Calu3 (cell line): ENCODE measurements around the gene SLCO3A1. TPM values are rescaled to one million over a fixed set of nuclear protein-coding genes. Genes with fewer than 3 reads are reported as not detected.

ENCODE experiments used
- BruUV-seq: library from RNA; stranded (reverse); fragments of 400-500 nt; replicated peaks from 2 replicates; lab custom pipeline; 2021; lab: Mats Ljungman, UMichigan
- CTCF ChIA-PET: fragments of 300-600 bp; sonication (Branson Sonifier 250); formaldehyde crosslinking; loops from one replicate; lab custom pipeline; 2022; ENCODE audit warnings: antibody characterized with exemption; lab: Charles Lee
- DNase-seq: peaks from one replicate; pipeline ENCODE4 v3.0.0; 2022
- H3K27ac Mint-ChIP-seq: one replicate; pipeline ENCODE4 v1.8.0; 2022; ENCODE audit warnings: mixed read lengths; ENCODE audit not compliant: unreplicated experiment
- H3K27me3 Mint-ChIP-seq: one replicate; pipeline ENCODE4 v1.8.0; 2022; ENCODE audit warnings: mixed read lengths; ENCODE audit not compliant: unreplicated experiment
- H3K36me3 Mint-ChIP-seq: one replicate; pipeline ENCODE4 v1.8.0; 2022; ENCODE audit warnings: mild to moderate bottlenecking, moderate library complexity, mixed read lengths; ENCODE audit not compliant: insufficient read depth, unreplicated experiment
- H3K4me1 Mint-ChIP-seq: one replicate; pipeline ENCODE4 v1.8.0; 2022; ENCODE audit warnings: mild to moderate bottlenecking, low read depth, mixed read lengths; ENCODE audit not compliant: unreplicated experiment
- H3K4me3 Mint-ChIP-seq: one replicate; pipeline ENCODE4 v1.8.0; 2022; ENCODE audit warnings: mild to moderate bottlenecking, low read depth, moderate library complexity, mixed read lengths; ENCODE audit not compliant: unreplicated experiment
- H3K9me3 Mint-ChIP-seq: one replicate; pipeline ENCODE4 v1.8.0; 2022; ENCODE audit warnings: low read depth, mixed read lengths; ENCODE audit not compliant: unreplicated experiment
- CTCF ChIP-seq: fragments of 200-600 bp; IDR thresholded peaks from one replicate; pipeline ENCODE4 v1.8.0; 2022; ENCODE audit warnings: antibody characterized with exemption; ENCODE audit not compliant: unreplicated experiment
- intact Hi-C: fragments of 100-400 bp; cut with micrococcal nuclease; formaldehyde crosslinking; loops from one replicate; pipeline ENCODE4 v1.10.0; 2022; ENCODE audit not compliant: unreplicated experiment
- total RNA-seq: library from RNA; stranded (reverse); gene quantifications from 2 replicates; pipeline ENCODE4 v1.2.3, GENCODE V29; 2022

The SLCO3A1 gene
- total RNA-seq, 1 experiment from 2014 or later, result 65.9 TPM

GRCh38 chr15:91916051-91916450, 62.5 kb downstream of the SLCO3A1 start:
- no TSS peak for BruUV-seq
- Mint-ChIP-seq H3K4me3 (no peak overlapping the region), H3K27ac (no peak overlapping the region), H3K36me3 (no peaks in the 10 kb centered on the region), H3K27me3 (no peaks in the 10 kb centered on the region), H3K9me3 (no peaks in the 10 kb centered on the region), H3K4me1 (peaks cover 32% of the 10 kb centered on the region)
- no peak for DNase-seq
- CTCF ChIA-PET, result interaction anchor here (1.1 kb wide), 1 partner anchor 16 kb away, joined by 3 read pairs; no protein-coding TSS in a partner anchor
- no peak for TF ChIP-seq CTCF
- intact Hi-C loops, result no loop called here

GRCh38 chr15:91917686-91918360, 64.3 kb downstream of the SLCO3A1 start:
- no TSS peak for BruUV-seq
- intact Hi-C loops, result no loop called here
- H3K9me3 Mint-ChIP-seq, result no peaks in the 10 kb centered on the region
- H3K4me1 Mint-ChIP-seq, result peaks cover 39% of the 10 kb centered on the region
- no peak for TF ChIP-seq CTCF
- CTCF ChIA-PET, result no interaction called here
- no peaks in the 10 kb centered on the region for H3K36me3 Mint-ChIP-seq
- H3K27me3 Mint-ChIP-seq, result no peaks in the 10 kb centered on the region
- H3K27ac Mint-ChIP-seq, result no peak overlapping the region
- no peak for DNase-seq
- no peak overlapping the region for H3K4me3 Mint-ChIP-seq

GRCh38 chr15:91919014-91919534, 65.6 kb downstream of the SLCO3A1 start:
- H3K9me3 Mint-ChIP-seq, result no peaks in the 10 kb centered on the region
- no peaks in the 10 kb centered on the region for H3K36me3 Mint-ChIP-seq
- TF ChIP-seq CTCF, result no peak
- H3K27me3 Mint-ChIP-seq, result no peaks in the 10 kb centered on the region
- peaks cover 41% of the 10 kb centered on the region for H3K4me1 Mint-ChIP-seq
- no peak overlapping the region for H3K27ac Mint-ChIP-seq
- no peak for DNase-seq
- CTCF ChIA-PET, result interaction anchor here (1.0 kb wide), 1 partner anchor 23 kb away, joined by 3 read pairs; no protein-coding TSS in a partner anchor
- intact Hi-C loops, result no loop called here
- H3K4me3 Mint-ChIP-seq, result no peak overlapping the region
- no TSS peak for BruUV-seq

GRCh38 chr15:91921188-91921842, 67.8 kb downstream of the SLCO3A1 start:
- DNase-seq, result no peak
- intact Hi-C loops, result no loop called here
- Mint-ChIP-seq H3K4me3 (no peak overlapping the region), H3K9me3 (no peaks in the 10 kb centered on the region), H3K36me3 (no peaks in the 10 kb centered on the region), H3K27ac (peak overlapping the region; percentile 15), H3K27me3 (no peaks in the 10 kb centered on the region), H3K4me1 (peaks cover 59% of the 10 kb centered on the region)
- no TSS peak for BruUV-seq
- no peak for TF ChIP-seq CTCF
- CTCF ChIA-PET, result interaction anchor here (0.9 to 1.2 kb wide), 2 partner anchors 20 to 22 kb away, joined by 3 to 5 read pairs; no protein-coding TSS in a partner anchor
